K562 (cell line): ENCODE measurements around the gene PIP5K1B. TPM values are rescaled to one million over a fixed set of nuclear protein-coding genes. Genes with fewer than 3 reads are reported as not detected.

Experiments
- ATAC-seq: fragments of 200-7000 bp; cut with Tn5 transposase; 3 replicates; pipeline ENCODE4 v1.9.1; 2020; ENCODE audit warnings: moderate library complexity
- BruUV-seq: library from RNA; stranded (reverse); fragments of 400-500 nt; replicated peaks from 2 replicates; lab custom pipeline; 2021; lab: Mats Ljungman, UMichigan
- CTCF ChIA-PET: fragments of 300-600 bp; formaldehyde crosslinking; extraction: SDS; loops from one replicate; lab custom pipeline; 2021; ENCODE audit warnings: low intra/inter-chr PET ratio; lab: Yijun Ruan, JAX
- POLR2A ChIA-PET: fragments of 300-600, 350-650 bp; sonication (Branson Sonifier 250); formaldehyde crosslinking; extraction: SDS; loops from one replicate; lab custom pipeline; 2021; ENCODE audit warnings: antibody characterized with exemption, inconsistent platforms; lab: Yijun Ruan, JAX
- DNase-seq, 4 experiments: peaks; one replicate each; pipeline versions ENCODE4 v3.0.0 to v3.0.0-alpha.2; 2011 to 2018; ENCODE audit warnings: low spot score in 3 of 4, mixed read lengths in 3 of 4; ENCODE audit errors: extremely low read depth in 1 of 4
- FAIRE-seq: peaks from 2 replicates; lab custom pipeline; 2011; peaks lifted over from hg19 to GRCh38; lab: Jason Lieb, UNC
- H2AFZ ChIP-seq: 2 replicates; pipeline ENCODE4 v1.6.0; 2011; ENCODE audit warnings: low read depth, low read length, control low read depth, inconsistent platforms
- H3K27ac ChIP-seq: fragments of 200-600 bp; 3 replicates; pipeline ENCODE4 v1.8.0; 2011; ENCODE audit warnings: low read depth, mild to moderate bottlenecking, control low read depth, inconsistent platforms, low read length, moderate library complexity, mixed read lengths; ENCODE audit errors: extremely low read depth
- H3K27me3 ChIP-seq, 2 experiments: fragments of 300-600 bp in 1 of 2; 2 replicates in 1 of 2; 3 replicates in 1 of 2; pipeline versions ENCODE4 v1.6.0 to v1.8.0; 2011; ENCODE audit warnings: inconsistent platforms in 2 of 2, low read length in 2 of 2, mild to moderate bottlenecking in 1 of 2, mixed read lengths in 1 of 2, moderate library complexity in 1 of 2; ENCODE audit not compliant: control insufficient read depth in 2 of 2, insufficient read depth in 2 of 2
- H3K36me3 ChIP-seq: fragments of 300-600 bp; 3 replicates; pipeline ENCODE4 v1.8.0; 2011; ENCODE audit warnings: mild to moderate bottlenecking, low read length, inconsistent platforms; ENCODE audit not compliant: control insufficient read depth, insufficient read depth
- H3K4me1 ChIP-seq, 2 experiments: fragments of 200-600 bp in 1 of 2; replicated peaks in 1 of 2; 2 replicates in 1 of 2; 3 replicates in 1 of 2; pipeline versions ENCODE4 v1.5.1 to v1.8.0; 2011; ENCODE audit warnings: inconsistent platforms in 2 of 2, low read length in 2 of 2, mild to moderate bottlenecking in 1 of 2, mixed read lengths in 1 of 2, moderate library complexity in 1 of 2; ENCODE audit not compliant: control insufficient read depth in 2 of 2, insufficient read depth in 2 of 2
- H3K4me2 ChIP-seq: 2 replicates; pipeline ENCODE4 v1.6.1; 2011; ENCODE audit warnings: low read length, control low read depth, inconsistent platforms, mixed read lengths; ENCODE audit not compliant: insufficient read depth
- H3K4me3 ChIP-seq: fragments of 200-600 bp; sonication (generic), shearing (Covaris generic); 2 replicates; pipeline ENCODE4 v1.5.1; 2016; ENCODE audit warnings: control low read depth, inconsistent platforms
- H3K79me2 ChIP-seq: fragments of 200-600 bp; 3 replicates; pipeline ENCODE4 v1.8.0; 2011; ENCODE audit warnings: low read length, inconsistent platforms; ENCODE audit not compliant: control insufficient read depth, insufficient read depth
- H3K9ac ChIP-seq, 2 experiments: 2 replicates each; pipeline versions ENCODE4 v1.6.0 to v1.6.1; 2011; ENCODE audit warnings: low read depth in 2 of 2, low read length in 2 of 2, control low read depth in 1 of 2, inconsistent platforms in 1 of 2, mild to moderate bottlenecking in 1 of 2, mixed read lengths in 1 of 2; ENCODE audit not compliant: insufficient read depth in 1 of 2
- H3K9me1 ChIP-seq: one replicate; pipeline ENCODE4 v1.6.0; 2011; ENCODE audit warnings: inconsistent platforms, mild to moderate bottlenecking, low read length, moderate library complexity; ENCODE audit not compliant: control insufficient read depth, insufficient read depth
- H3K9me3 ChIP-seq: replicated peaks from 2 replicates; pipeline ENCODE4 v1.5.1; 2011; ENCODE audit warnings: low read depth, low read length, inconsistent platforms; ENCODE audit not compliant: control insufficient read depth, insufficient read depth
- H4K20me1 ChIP-seq: replicated peaks from 2 replicates; pipeline ENCODE4 v1.6.1; 2011; ENCODE audit warnings: low read length, inconsistent platforms, mixed read lengths; ENCODE audit not compliant: control insufficient read depth, insufficient read depth
- KDM5B ChIP-seq: fragments of 200-600 bp; sonication (generic); IDR thresholded peaks from 2 replicates; pipeline ENCODE4 v1.6.1; 2012; ENCODE audit warnings: low read depth, mild to moderate bottlenecking, moderate library complexity, low read length, control low read depth, inconsistent platforms; ENCODE audit not compliant: insufficient replicate concordance
- WGBS: fragments of 100-300 bp; shearing (Covaris generic); methylation state at CpG from one replicate; pipeline ENCODE4 v1.1.6; 2016; ENCODE audit warnings: low coverage, mixed read lengths; ENCODE audit not compliant: insufficient coverage; ENCODE audit errors: missing lambda C conversion rate; 5-methylcytosine and 5-hydroxymethylcytosine counted together
- in situ Hi-C: fragments of 300-500 bp; cut with MboI; formaldehyde crosslinking; loops from 4 replicates; pipeline ENCODE4 v1.15.0; 2018; ENCODE audit warnings: inconsistent platforms, mixed read lengths
- intact Hi-C: fragments of 100-400 bp; cut with micrococcal nuclease; formaldehyde crosslinking; loops from 2 replicates; pipeline ENCODE4 v1.14.2; 2022
- polyA plus RNA-seq, 8 experiments: library from polyadenylated mRNA; depleted of rRNA in 4 of 8; stranded (reverse) in 5 of 8; unstranded in 3 of 8; fragments of >200 nt; fragmentation: Nextera tagmentation in 2 of 8; fragmentation: Illumina TruSeq in 1 of 8; extraction: Ambion mirVana in 2 of 8; extraction: Trizol in 1 of 8; gene quantifications; 2 replicates each; pipeline versions ENCODE4 v1.2.1 to v1.2.3, GENCODE V29; 2011 to 2014; ENCODE audit warnings: inconsistent platforms in 1 of 8, missing spikeins in 1 of 8
- total RNA-seq, 7 experiments: library from RNA; depleted of rRNA in 6 of 7; stranded (reverse); fragments of >200 nt in 6 of 7; fragmentation: Illumina TruSeq in 2 of 7; extraction: Trizol in 2 of 7; gene quantifications; 2 replicates each; pipeline versions ENCODE4 v1.2.1 to v1.2.3, GENCODE V29; 2011 to 2021; ENCODE audit warnings: low replicate concordance in 1 of 7
- TF ChIP-seq, protein P1 (sequence below): fragments of 150-350 bp; conservative IDR thresholded peaks from 2 replicates; pipeline ENCODE4 v1.6.1; 2014; ENCODE audit warnings: low read length

PIP5K1B gene
- total and polyA plus RNA-seq, 9 of the 15 experiments (the other 6 are each of a cell fraction or from before 2014, with no cell fraction given): 3.1 to 12.9 (median 7.4) TPM

DNA sequence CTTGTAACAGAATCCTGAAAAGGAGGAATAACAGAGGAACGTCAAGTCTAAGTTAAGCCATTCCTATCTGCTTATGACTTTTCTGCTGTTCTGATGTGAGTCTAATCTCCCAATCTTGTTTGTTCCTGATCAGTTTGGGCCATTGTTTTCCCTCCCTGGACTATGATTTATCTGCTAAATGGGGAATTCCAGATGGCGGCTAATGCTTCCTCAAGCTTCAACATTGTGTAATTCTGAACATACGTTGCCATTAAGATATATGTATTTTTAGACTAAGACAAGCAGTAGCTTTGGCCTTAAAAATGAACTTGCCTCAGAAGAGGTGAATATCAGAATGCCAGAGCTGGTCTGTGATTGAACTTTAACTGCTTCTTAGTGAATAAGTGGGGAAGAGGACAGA is 166.2 kb downstream of the PIP5K1B start:
- H4K20me1 ChIP-seq: no peaks in the 10 kb centered on the region
- DNase-seq: no peak
- FAIRE-seq: no peak
- TF ChIP-seq, protein P1, sequence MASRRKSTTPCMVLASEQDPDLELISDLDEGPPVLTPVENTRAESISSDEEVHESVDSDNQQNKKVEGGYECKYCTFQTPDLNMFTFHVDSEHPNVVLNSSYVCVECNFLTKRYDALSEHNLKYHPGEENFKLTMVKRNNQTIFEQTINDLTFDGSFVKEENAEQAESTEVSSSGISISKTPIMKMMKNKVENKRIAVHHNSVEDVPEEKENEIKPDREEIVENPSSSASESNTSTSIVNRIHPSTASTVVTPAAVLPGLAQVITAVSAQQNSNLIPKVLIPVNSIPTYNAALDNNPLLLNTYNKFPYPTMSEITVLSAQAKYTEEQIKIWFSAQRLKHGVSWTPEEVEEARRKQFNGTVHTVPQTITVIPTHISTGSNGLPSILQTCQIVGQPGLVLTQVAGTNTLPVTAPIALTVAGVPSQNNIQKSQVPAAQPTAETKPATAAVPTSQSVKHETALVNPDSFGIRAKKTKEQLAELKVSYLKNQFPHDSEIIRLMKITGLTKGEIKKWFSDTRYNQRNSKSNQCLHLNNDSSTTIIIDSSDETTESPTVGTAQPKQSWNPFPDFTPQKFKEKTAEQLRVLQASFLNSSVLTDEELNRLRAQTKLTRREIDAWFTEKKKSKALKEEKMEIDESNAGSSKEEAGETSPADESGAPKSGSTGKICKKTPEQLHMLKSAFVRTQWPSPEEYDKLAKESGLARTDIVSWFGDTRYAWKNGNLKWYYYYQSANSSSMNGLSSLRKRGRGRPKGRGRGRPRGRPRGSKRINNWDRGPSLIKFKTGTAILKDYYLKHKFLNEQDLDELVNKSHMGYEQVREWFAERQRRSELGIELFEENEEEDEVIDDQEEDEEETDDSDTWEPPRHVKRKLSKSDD: no peak
- TF ChIP-seq KDM5B: no peak
- TF ChIP-seq, all 486 proteins: peak for 0
- no peaks in the 10 kb centered on the region for H3K9me1 ChIP-seq
- POLR2A ChIA-PET: interaction anchor here (1.7 kb wide), 1 partner anchor 12 kb away, joined by 5 read pairs; no protein-coding TSS in a partner anchor
- H3K9me3 ChIP-seq: no peaks in the 10 kb centered on the region
- 44% methylated on average over 3 of the region's 3 CpGs for WGBS
- no peak overlapping the region for H3K9ac ChIP-seq
- no TSS peak for BruUV-seq
- no peaks in the 10 kb centered on the region for H3K27me3 ChIP-seq
- no peak overlapping the region for H3K4me3 ChIP-seq
- no peaks in the 10 kb centered on the region; a peak in 1 of 5 replicates for H3K4me1 ChIP-seq
- intact Hi-C loops (loop anchor here (5.0 kb wide), 1 partner anchor 49 kb away; no protein-coding TSS in a partner anchor), in situ Hi-C loops (no loop called here)
- no peak overlapping the region for H3K27ac ChIP-seq
- no peaks in the 10 kb centered on the region for H3K36me3 ChIP-seq
- no peak for ATAC-seq
- CTCF ChIA-PET: no interaction called here
- no peak overlapping the region for H3K4me2 ChIP-seq
- no peak overlapping the region for H2AFZ ChIP-seq
- H3K79me2 ChIP-seq: no peaks in the 10 kb centered on the region
